Calu3 (cell line): ENCODE data around the gene KRTAP10-11. TPM values are rescaled to one million over a fixed set of nuclear protein-coding genes. Genes with fewer than 3 reads are reported as not detected.

Source experiments
- BruUV-seq: library from RNA; stranded (reverse); fragments of 400-500 nt; replicated peaks from 2 replicates; lab custom pipeline; 2021; lab: Mats Ljungman, UMichigan
- CTCF ChIA-PET: fragments of 300-600 bp; sonication (Branson Sonifier 250); formaldehyde crosslinking; loops from one replicate; lab custom pipeline; 2022; ENCODE audit warnings: antibody characterized with exemption; lab: Charles Lee
- DNase-seq: peaks from one replicate; pipeline ENCODE4 v3.0.0; 2022
- H3K27ac Mint-ChIP-seq: one replicate; pipeline ENCODE4 v1.8.0; 2022; ENCODE audit warnings: mixed read lengths; ENCODE audit not compliant: unreplicated experiment
- H3K27me3 Mint-ChIP-seq: one replicate; pipeline ENCODE4 v1.8.0; 2022; ENCODE audit warnings: mixed read lengths; ENCODE audit not compliant: unreplicated experiment
- H3K36me3 Mint-ChIP-seq: one replicate; pipeline ENCODE4 v1.8.0; 2022; ENCODE audit warnings: mild to moderate bottlenecking, moderate library complexity, mixed read lengths; ENCODE audit not compliant: insufficient read depth, unreplicated experiment
- H3K4me1 Mint-ChIP-seq: one replicate; pipeline ENCODE4 v1.8.0; 2022; ENCODE audit warnings: mild to moderate bottlenecking, low read depth, mixed read lengths; ENCODE audit not compliant: unreplicated experiment
- H3K4me3 Mint-ChIP-seq: one replicate; pipeline ENCODE4 v1.8.0; 2022; ENCODE audit warnings: mild to moderate bottlenecking, low read depth, moderate library complexity, mixed read lengths; ENCODE audit not compliant: unreplicated experiment
- H3K9me3 Mint-ChIP-seq: one replicate; pipeline ENCODE4 v1.8.0; 2022; ENCODE audit warnings: low read depth, mixed read lengths; ENCODE audit not compliant: unreplicated experiment
- intact Hi-C: fragments of 100-400 bp; cut with micrococcal nuclease; formaldehyde crosslinking; loops from one replicate; pipeline ENCODE4 v1.10.0; 2022; ENCODE audit not compliant: unreplicated experiment
- total RNA-seq: library from RNA; stranded (reverse); gene quantifications from 2 replicates; pipeline ENCODE4 v1.2.3, GENCODE V29; 2022
- TF ChIP-seq, protein P1 (sequence below): fragments of 200-600 bp; IDR thresholded peaks from one replicate; pipeline ENCODE4 v1.8.0; 2022; ENCODE audit warnings: antibody characterized with exemption; ENCODE audit not compliant: unreplicated experiment

KRTAP10-11 gene
- total RNA-seq, 1 experiment from 2014 or later, result not detected

DNA sequence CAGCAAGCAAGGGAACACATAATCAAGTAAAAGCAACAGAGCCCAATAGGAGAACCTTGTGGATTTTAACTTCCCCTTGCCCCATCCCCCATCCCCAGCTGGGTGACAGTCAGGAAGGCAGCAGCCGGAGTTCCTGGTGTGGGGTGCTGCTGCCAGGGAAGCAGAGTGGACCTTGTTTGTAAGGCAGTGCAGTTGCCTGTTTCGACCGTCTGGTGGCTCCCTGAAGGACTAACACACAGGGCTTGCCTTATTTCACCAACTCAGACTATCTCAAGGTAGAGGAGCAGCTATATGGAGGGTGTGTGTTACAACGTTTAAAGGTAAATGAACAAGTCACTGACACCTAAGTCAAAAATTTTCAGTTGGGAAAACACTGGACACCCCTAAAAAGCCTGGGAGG is 27.7 kb upstream of the KRTAP10-11 start:
- H3K4me1 Mint-ChIP-seq, result no peaks in the 10 kb centered on the region
- H3K4me3 Mint-ChIP-seq, result no peak overlapping the region
- CTCF ChIA-PET, result no interaction called here
- H3K36me3 Mint-ChIP-seq, result peaks cover 5% of the 10 kb centered on the region
- intact Hi-C loops, result no loop called here
- H3K27ac Mint-ChIP-seq, result no peak overlapping the region
- no TSS peak for BruUV-seq
- TF ChIP-seq, protein P1, sequence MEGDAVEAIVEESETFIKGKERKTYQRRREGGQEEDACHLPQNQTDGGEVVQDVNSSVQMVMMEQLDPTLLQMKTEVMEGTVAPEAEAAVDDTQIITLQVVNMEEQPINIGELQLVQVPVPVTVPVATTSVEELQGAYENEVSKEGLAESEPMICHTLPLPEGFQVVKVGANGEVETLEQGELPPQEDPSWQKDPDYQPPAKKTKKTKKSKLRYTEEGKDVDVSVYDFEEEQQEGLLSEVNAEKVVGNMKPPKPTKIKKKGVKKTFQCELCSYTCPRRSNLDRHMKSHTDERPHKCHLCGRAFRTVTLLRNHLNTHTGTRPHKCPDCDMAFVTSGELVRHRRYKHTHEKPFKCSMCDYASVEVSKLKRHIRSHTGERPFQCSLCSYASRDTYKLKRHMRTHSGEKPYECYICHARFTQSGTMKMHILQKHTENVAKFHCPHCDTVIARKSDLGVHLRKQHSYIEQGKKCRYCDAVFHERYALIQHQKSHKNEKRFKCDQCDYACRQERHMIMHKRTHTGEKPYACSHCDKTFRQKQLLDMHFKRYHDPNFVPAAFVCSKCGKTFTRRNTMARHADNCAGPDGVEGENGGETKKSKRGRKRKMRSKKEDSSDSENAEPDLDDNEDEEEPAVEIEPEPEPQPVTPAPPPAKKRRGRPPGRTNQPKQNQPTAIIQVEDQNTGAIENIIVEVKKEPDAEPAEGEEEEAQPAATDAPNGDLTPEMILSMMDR, result no peak
- peaks cover 15% of the 10 kb centered on the region for H3K9me3 Mint-ChIP-seq
- no peak for DNase-seq
- peaks cover 55% of the 10 kb centered on the region for H3K27me3 Mint-ChIP-seq

DNA sequence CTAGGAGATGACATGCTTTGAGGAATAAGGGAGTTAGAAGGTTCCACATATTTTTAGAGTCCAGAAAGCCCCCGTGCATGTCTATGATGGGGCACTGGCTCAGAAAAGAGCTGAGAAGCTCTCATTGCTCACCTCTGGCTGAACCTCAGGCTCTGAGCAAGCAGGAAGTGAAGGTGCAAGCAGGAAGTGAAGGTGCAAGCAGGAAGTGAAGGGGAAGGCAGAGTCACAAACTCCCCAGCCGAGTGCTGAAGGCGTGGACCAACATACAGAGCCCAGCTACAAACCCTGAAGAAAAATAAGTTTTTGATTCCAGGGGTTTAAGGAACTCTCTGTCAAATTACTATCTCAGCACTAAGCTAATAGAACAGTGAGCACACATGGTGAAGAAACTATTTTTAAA is 27.3 kb upstream of the KRTAP10-11 start:
- H3K27ac Mint-ChIP-seq, result no peak overlapping the region
- peaks cover 57% of the 10 kb centered on the region for H3K27me3 Mint-ChIP-seq
- BruUV-seq, result no TSS peak
- TF ChIP-seq, protein P1, result no peak
- peaks cover 19% of the 10 kb centered on the region for H3K9me3 Mint-ChIP-seq
- intact Hi-C loops, result no loop called here
- DNase-seq, result no peak
- no peak overlapping the region for H3K4me3 Mint-ChIP-seq
- peaks cover 5% of the 10 kb centered on the region for H3K36me3 Mint-ChIP-seq
- CTCF ChIA-PET, result no interaction called here
- H3K4me1 Mint-ChIP-seq, result no peaks in the 10 kb centered on the region

DNA sequence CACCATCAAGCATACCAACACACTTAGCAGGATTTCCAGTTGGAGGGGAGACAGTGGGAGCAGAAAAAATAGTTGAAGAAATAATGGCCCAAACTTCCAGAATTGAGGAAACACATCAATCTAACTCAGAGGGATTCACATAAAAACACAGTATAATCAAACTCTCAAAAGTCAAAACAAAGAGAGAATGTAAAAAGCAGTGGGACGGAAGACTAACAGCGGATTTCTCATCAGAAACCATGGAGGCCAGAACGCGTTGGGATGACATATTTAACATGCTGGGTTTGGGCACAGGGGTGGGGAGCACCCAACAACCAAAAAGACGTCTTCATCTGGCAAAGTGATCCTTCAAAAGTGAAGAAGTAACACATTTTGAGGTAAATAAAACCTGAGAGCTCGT is 26.3 kb upstream of the KRTAP10-11 start:
- no peak overlapping the region for H3K27ac Mint-ChIP-seq

DNA sequence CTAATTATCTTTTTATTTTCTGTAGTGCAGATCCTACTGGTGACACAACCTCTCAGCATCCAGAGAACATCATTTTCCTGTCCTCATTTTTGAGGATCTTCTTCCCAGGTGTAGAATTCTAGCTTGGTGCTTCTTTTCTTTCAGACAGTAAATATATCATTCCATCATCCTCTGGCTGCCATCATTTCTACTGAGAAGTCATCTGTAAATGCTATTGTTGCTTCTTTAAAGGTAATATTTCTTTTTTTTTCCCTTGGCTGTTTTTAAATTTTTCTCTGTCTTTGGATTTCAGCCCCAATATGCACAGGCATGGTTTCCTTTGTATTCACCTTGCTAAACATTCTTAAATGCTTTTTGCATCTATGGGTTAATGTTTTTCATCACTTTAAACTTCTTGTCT is 22.6 kb upstream of the KRTAP10-11 start:
- no peak overlapping the region for H3K4me3 Mint-ChIP-seq
- intact Hi-C loops, result no loop called here
- peaks cover 54% of the 10 kb centered on the region for H3K27me3 Mint-ChIP-seq
- no TSS peak for BruUV-seq
- TF ChIP-seq, protein P1, result no peak
- H3K4me1 Mint-ChIP-seq, result no peaks in the 10 kb centered on the region
- no peak overlapping the region for H3K27ac Mint-ChIP-seq
- peaks cover 5% of the 10 kb centered on the region for H3K36me3 Mint-ChIP-seq
- DNase-seq, result no peak
- peaks cover 25% of the 10 kb centered on the region for H3K9me3 Mint-ChIP-seq
- CTCF ChIA-PET, result no interaction called here

More for the DNA sequence above, 26.3 kb upstream of the KRTAP10-11 start:
- TF ChIP-seq, protein P1, result no peak
- no TSS peak for BruUV-seq
- Mint-ChIP-seq H3K9me3 (peaks cover 25% of the 10 kb centered on the region), H3K27me3 (peaks cover 66% of the 10 kb centered on the region), H3K4me1 (no peaks in the 10 kb centered on the region), H3K36me3 (peaks cover 5% of the 10 kb centered on the region), H3K4me3 (no peak overlapping the region)
- CTCF ChIA-PET, result no interaction called here
- no peak for DNase-seq
- intact Hi-C loops, result no loop called here
